C4-2B (cell line): ENCODE results near the gene SHLD1.

Experiments
- H3K27ac ChIP-seq: fragments of 450-650 bp; 2 replicates; pipeline ENCODE4 v1.5.1; 2017
- ZFX ChIP-seq: fragments of 450-650 bp; IDR thresholded peaks from 2 replicates; pipeline ENCODE4 v1.6.1; 2017
- TF ChIP-seq, protein P1 (sequence below): fragments of 450-650 bp; conservative IDR thresholded peaks from 2 replicates; pipeline ENCODE4 v1.5.1; 2017; ENCODE audit warnings: mild to moderate bottlenecking

The SHLD1 gene

DNA sequence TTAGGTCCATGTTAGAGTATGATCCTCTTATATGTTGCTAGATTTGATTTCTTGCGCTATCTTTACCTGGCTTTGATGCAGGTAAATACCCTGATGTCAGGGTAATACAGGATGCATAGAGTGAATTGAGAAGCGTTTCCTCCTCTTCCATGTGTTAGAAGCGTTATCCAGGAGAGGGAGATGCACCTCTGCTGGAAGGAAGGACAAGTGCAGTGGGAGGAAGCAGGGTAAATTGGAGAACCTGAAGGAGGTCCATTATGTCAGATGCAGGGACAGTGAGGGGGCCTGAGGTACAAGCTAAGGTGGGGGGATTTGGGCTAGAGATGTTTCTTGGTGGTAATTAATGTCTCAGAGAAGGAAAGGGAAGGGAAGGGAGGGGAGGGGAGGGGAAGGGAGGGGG is 7.7 kb downstream of the SHLD1 start:
- no peak for TF ChIP-seq ZFX
- TF ChIP-seq, protein P1, sequence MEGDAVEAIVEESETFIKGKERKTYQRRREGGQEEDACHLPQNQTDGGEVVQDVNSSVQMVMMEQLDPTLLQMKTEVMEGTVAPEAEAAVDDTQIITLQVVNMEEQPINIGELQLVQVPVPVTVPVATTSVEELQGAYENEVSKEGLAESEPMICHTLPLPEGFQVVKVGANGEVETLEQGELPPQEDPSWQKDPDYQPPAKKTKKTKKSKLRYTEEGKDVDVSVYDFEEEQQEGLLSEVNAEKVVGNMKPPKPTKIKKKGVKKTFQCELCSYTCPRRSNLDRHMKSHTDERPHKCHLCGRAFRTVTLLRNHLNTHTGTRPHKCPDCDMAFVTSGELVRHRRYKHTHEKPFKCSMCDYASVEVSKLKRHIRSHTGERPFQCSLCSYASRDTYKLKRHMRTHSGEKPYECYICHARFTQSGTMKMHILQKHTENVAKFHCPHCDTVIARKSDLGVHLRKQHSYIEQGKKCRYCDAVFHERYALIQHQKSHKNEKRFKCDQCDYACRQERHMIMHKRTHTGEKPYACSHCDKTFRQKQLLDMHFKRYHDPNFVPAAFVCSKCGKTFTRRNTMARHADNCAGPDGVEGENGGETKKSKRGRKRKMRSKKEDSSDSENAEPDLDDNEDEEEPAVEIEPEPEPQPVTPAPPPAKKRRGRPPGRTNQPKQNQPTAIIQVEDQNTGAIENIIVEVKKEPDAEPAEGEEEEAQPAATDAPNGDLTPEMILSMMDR: no peak
- H3K27ac ChIP-seq: no peak overlapping the region

DNA sequence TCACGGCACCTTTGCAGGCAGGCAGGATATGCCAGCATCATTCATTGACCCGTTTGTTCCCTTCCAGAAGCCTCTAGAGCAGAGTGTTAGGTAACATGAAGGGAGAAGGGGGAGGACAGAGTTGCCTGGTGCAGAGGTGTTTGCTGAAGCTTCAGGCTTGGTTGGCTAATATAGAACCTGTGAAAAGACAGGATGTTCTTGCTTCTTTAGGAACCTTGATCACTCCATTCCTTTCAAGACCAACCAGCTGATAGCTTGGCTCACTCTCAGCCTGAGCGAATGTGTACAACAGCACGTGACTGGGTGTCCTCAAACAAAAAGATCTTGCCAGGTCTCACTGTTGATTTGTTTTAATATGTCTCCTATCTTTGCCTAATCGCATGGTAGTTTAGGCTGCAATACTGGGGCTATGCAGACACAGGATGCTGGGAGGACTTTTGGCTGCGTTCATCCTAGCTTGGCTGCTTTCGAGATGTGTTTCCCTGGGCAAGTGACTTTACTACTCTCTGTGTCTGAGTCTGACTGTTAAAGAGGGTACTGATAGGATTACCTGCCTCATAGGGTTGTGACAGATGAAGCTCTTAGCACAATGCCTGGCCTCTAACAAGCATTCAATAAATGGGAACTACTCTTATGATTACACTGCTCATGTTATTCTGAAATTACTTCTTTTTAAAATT is 16.0 kb downstream of the SHLD1 start:
- no peak for TF ChIP-seq ZFX
- TF ChIP-seq, protein P1: no peak

DNA sequence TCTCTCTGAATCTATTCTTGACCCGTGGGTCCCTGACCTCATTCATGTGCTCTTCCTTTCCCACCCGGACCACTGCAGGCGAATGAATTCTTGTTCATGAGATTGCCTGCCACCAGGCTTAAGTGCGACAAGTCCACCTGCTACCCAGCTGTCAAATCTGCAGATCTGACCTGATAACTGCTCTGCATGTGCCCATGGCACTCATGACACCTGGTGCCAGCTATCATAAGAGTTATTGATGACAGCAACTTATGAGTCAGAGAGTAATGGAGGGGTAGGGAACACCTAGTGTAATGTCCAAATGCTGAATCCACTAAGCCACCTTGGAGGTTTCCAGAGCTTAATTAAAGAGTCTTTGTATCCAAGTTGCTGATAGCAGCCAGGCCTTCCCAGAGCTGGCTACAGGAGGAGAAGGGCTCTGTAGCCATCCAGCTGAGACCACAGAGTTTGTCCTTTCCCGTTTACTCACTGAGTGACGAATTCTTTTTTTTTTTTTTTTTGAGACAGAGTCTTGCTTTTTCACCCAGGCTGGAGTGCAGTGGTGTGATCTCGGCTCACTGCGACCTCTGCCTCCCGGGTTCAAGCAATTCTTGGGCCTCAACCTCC is 17.4 kb downstream of the SHLD1 start:
- TF ChIP-seq ZFX: no peak
- TF ChIP-seq, protein P1: no peak
- H3K27ac ChIP-seq: peak overlapping the region; percentile 3; the same call in 1 of the 2 replicates

More for the DNA sequence above, 16.0 kb downstream of the SHLD1 start:
- H3K27ac ChIP-seq: peak overlapping the region; percentile 14; the same call in 1 of the 2 replicates

- no peak overlapping the region for H3K27ac ChIP-seq
- TF ChIP-seq, protein P1: no peak
Observed at GRCh38 chr20:5770231-5770986, 20.2 kb downstream of the SHLD1 start.

GRCh38 chr20:5770987-5771318 is 20.8 kb downstream of the SHLD1 start:
- no peak for TF ChIP-seq ZFX
- TF ChIP-seq, protein P1: no peak
- H3K27ac ChIP-seq: no peak overlapping the region

DNA sequence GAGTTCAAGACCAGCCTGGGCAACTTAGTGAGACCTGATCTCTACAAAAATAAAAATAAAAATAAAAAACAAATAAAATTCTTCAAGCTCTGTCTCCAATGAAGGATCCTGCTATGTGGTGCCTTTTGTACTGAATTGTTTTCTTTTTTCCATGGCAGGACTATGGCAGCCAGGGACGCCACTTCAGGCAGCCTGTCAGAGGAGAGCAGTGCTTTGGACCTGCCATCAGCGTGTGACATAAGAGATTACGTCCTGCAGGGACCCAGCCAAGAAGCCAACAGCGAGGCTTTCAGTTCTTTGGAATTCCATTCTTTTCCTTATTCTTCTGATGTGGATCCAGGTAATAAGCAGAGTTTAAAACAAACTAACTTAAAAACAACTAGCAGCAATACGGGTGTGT is 22.5 kb downstream of the SHLD1 start:
- H3K27ac ChIP-seq: no peak overlapping the region
- TF ChIP-seq ZFX: no peak
- TF ChIP-seq, protein P1: no peak

DNA sequence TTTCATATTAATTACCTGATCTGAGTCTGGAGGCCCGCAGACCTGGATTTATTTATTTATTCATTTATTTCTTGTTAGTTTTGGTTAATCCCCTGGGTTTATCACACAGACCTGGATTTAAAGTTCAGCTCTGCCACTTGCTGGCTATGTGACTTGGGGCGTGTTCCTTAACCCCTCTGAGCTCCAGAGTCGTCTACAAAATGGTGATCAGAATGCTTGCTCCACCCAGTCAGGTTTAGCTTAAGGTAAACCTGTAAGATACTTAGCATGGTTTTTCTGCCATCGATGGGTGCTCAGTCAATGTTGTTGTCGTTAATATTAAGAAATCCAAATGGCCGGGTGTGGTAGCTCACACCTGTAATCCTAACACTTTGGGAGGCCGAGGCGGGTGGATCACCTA is 23.4 kb downstream of the SHLD1 start:
- H3K27ac ChIP-seq: no peak overlapping the region
- no peak for TF ChIP-seq ZFX
- TF ChIP-seq, protein P1: no peak
